HFFc6 (cell line): ENCODE data around the gene ATP2C2. TPM values are rescaled to one million over a fixed set of nuclear protein-coding genes. Genes with fewer than 3 reads are reported as not detected.

Experiments
- DNase-seq: peaks from one replicate; pipeline ENCODE4 v3.0.0-alpha.2; 2018
- H3K27ac Mint-ChIP-seq: 2 replicates; pipeline ENCODE4 v1.8.0; 2020; ENCODE audit warnings: mild to moderate bottlenecking, mixed read lengths
- H3K27me3 Mint-ChIP-seq: 2 replicates; pipeline ENCODE4 v1.8.0; 2021; ENCODE audit warnings: mild to moderate bottlenecking, moderate library complexity, mixed read lengths; ENCODE audit not compliant: insufficient read depth
- H3K36me3 Mint-ChIP-seq: 2 replicates; pipeline ENCODE4 v1.8.0; 2021; ENCODE audit warnings: low read depth, mixed read lengths
- H3K4me1 Mint-ChIP-seq: 2 replicates; pipeline ENCODE4 v1.8.0; 2020; ENCODE audit warnings: low read depth, mixed read lengths
- H3K4me3 Mint-ChIP-seq: 2 replicates; pipeline ENCODE4 v1.8.0; 2020; ENCODE audit warnings: mild to moderate bottlenecking, moderate library complexity, mixed read lengths
- H3K9me3 Mint-ChIP-seq: 2 replicates; pipeline ENCODE4 v1.8.0; 2020; ENCODE audit warnings: mild to moderate bottlenecking, mixed read lengths
- CTCF ChIP-seq: fragments of 200-600 bp; sonication (generic); IDR thresholded peaks from 2 replicates; pipeline ENCODE4 v1.5.0; 2021; ENCODE audit warnings: antibody characterized with exemption, mild to moderate bottlenecking
- total RNA-seq, 6 experiments: library from RNA; stranded (reverse); fragmentation: NEBNext Ultra II Directional; extraction: Animal tissue kit (Norgen Biotek cat#: 25700); gene quantifications; 2 replicates in 1 of 6; 3 replicates in 5 of 6; pipeline ENCODE4 v1.2.3, GENCODE V29; 2021

ATP2C2 gene
- total RNA-seq, 6 experiments from 2014 or later, result not detected

DNA sequence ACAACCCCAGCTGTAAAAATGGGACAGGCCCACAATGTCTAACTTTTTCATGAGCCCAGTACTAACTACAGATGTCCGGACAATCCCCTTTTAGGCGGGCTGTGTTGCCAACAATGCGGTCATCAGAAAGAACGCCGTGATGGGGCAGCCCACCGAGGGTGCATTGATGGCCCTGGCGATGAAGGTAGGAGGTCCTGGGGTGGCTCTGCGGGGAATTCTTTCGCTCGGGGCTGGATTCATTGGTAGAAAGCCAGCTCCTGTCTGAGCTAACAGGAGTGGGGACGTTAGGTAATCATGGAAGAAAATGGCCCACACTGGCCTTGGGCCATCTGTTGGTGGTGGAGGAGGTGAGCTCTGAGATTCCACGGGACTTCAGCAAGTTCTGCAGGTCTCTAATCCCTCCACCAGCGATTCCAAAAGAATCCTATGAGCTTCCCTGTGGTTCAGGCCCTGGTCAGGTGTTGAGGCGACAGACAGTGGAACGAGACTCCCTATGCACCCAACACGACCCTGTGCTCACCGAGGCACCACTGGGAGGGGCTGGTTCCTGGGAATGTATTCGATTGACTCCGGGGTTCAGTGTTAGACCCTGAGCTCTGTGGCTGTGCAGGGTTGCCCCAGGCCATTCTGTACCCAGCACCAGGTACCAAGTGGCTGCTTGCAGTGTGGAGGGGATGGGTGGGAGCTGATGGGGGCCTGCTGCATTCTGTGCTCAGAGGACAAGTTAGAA is 74.2 kb downstream of the ATP2C2 start:
- peaks cover 30% of the 10 kb centered on the region for H3K27me3 Mint-ChIP-seq
- no peak overlapping the region for H3K4me3 Mint-ChIP-seq
- H3K27ac Mint-ChIP-seq, result no peak overlapping the region
- DNase-seq, result no peak
- peaks cover 6% of the 10 kb centered on the region for H3K4me1 Mint-ChIP-seq
- H3K36me3 Mint-ChIP-seq, result no peaks in the 10 kb centered on the region
- H3K9me3 Mint-ChIP-seq, result no peaks in the 10 kb centered on the region
- TF ChIP-seq CTCF, result no peak

DNA sequence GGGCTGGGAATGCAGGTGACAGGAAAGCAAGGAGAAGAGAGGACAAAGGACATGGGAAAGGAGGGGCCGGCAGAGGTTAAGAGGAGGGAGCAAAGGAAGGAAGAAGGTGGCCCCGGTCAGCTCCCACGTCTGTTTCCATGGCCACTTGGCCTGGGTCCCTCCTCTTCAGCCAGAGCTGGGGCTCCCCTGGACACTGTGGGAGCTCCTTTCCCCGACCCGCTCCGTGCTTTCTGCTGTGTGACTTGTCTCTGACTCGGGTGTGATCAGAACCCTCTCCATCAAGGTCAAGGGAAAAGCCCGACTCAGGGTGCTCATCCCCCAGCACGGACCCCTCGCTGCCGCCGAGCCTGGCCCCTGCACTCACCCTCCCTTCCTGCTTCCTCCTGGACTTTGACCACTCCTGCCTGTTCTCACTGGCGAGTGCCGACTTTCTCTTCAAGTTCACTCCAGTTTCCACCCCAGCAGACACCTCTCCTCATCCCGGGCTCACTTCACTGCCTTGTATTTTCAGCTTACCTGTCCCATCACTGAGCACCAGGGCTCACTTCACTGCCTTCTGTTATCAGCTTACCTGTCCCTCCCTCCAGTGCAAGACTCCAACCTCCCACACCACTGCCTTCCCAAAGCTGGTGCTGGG is 74.9 kb downstream of the ATP2C2 start:
- no peaks in the 10 kb centered on the region for H3K36me3 Mint-ChIP-seq
- no peak for TF ChIP-seq CTCF
- no peak overlapping the region for H3K4me3 Mint-ChIP-seq
- H3K27ac Mint-ChIP-seq, result no peak overlapping the region
- peaks cover 6% of the 10 kb centered on the region for H3K4me1 Mint-ChIP-seq
- peaks cover 30% of the 10 kb centered on the region for H3K27me3 Mint-ChIP-seq
- no peaks in the 10 kb centered on the region for H3K9me3 Mint-ChIP-seq
- DNase-seq, result no peak

DNA sequence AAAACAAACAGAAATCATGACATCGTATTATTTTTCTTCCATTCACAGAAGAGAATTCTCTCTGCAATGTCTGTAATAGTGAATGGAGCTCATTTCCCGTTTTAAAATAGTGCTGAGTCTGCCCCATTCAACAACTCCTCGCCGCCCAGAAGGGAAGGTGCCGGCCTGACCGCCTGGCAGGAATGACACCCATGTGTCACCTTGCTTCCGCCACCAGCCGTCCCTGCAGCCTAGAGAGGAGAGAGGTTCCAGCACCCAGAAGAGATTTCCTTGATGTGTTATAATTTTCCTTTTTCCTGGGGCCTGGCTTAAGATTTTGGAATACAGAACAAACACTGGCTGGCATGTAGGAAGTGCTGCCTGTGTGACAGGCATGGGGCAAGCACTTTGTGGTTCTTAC is 76.1 kb downstream of the ATP2C2 start:
- TF ChIP-seq CTCF, result no peak
- no peak for DNase-seq
- peaks cover 26% of the 10 kb centered on the region for H3K27me3 Mint-ChIP-seq
- no peak overlapping the region for H3K27ac Mint-ChIP-seq
- H3K4me1 Mint-ChIP-seq, result peaks cover 6% of the 10 kb centered on the region
- no peak overlapping the region for H3K4me3 Mint-ChIP-seq
- H3K36me3 Mint-ChIP-seq, result no peaks in the 10 kb centered on the region
- no peaks in the 10 kb centered on the region for H3K9me3 Mint-ChIP-seq

- no peak overlapping the region for H3K4me3 Mint-ChIP-seq
- DNase-seq, result no peak
- H3K4me1 Mint-ChIP-seq, result peaks cover 6% of the 10 kb centered on the region
- TF ChIP-seq CTCF, result no peak
- no peaks in the 10 kb centered on the region for H3K9me3 Mint-ChIP-seq
- no peaks in the 10 kb centered on the region for H3K36me3 Mint-ChIP-seq
- no peak overlapping the region for H3K27ac Mint-ChIP-seq
- H3K27me3 Mint-ChIP-seq, result peaks cover 16% of the 10 kb centered on the region
Observed at GRCh38 chr16:84446084-84446483, 77.7 kb downstream of the ATP2C2 start.

- Mint-ChIP-seq H3K4me1 (peaks cover 6% of the 10 kb centered on the region), H3K9me3 (no peaks in the 10 kb centered on the region), H3K27me3 (peaks cover 14% of the 10 kb centered on the region), H3K36me3 (no peaks in the 10 kb centered on the region), H3K4me3 (no peak overlapping the region), H3K27ac (no peak overlapping the region)
- no peak for TF ChIP-seq CTCF
- no peak for DNase-seq
Observed at GRCh38 chr16:84446596-84447392, 78.5 kb downstream of the ATP2C2 start.
